ENCODE measurements around the gene KLF15.
"Not testable (repeated sequence)": the region's sequence is repeated elsewhere in the genome, so short reads cannot be mapped to it uniquely, and the experiment has no call there.

KLF15 gene

DNA sequence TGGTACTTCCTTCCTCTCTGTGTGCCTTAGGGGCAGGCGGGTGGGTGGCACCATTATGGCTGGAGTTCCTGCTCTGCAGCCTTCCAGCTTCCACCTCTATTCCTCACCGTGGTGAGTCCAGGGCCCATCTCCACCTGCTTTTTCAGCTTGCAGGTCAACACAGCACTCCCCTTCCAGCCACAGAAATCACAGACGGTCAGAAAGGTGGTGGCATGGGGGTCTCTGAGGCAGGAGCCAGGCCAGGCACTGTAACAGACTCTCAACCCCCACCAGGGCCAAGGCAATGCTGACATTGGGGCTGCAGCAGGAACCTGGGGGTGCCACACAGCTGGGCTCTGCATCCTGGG, 16.6 kb downstream of the KLF15 start:
- H3K36me3 Mint-ChIP-seq (ENCODE audit: low read depth) = no peaks in the 10 kb centered on the region
- H3K4me1 Mint-ChIP-seq (ENCODE audit: low read depth) = no peaks in the 10 kb centered on the region
- H3K27me3 Mint-ChIP-seq = peaks cover 5% of the 10 kb centered on the region
- H3K9me3 Mint-ChIP-seq = no peaks in the 10 kb centered on the region
- H3K27ac Mint-ChIP-seq = no peak overlapping the region
- no peak overlapping the region for H3K4me3 Mint-ChIP-seq

GRCh38 chr3:126340081-126340511, 17.1 kb downstream of the KLF15 start:
- Mint-ChIP-seq H3K36me3 (ENCODE audit: low read depth) (no peaks in the 10 kb centered on the region), H3K9me3 (no peaks in the 10 kb centered on the region), H3K4me3 (no peak overlapping the region), H3K27me3 (peaks cover 5% of the 10 kb centered on the region), H3K27ac (no peak overlapping the region), H3K4me1 (ENCODE audit: low read depth) (no peaks in the 10 kb centered on the region)

GRCh38 chr3:126339466-126339865, 17.7 kb downstream of the KLF15 start:
- no peaks in the 10 kb centered on the region for H3K4me1 Mint-ChIP-seq (ENCODE audit: low read depth)
- no peaks in the 10 kb centered on the region for H3K9me3 Mint-ChIP-seq
- no peak overlapping the region for H3K4me3 Mint-ChIP-seq
- H3K27ac Mint-ChIP-seq = no peak overlapping the region
- H3K36me3 Mint-ChIP-seq (ENCODE audit: low read depth) = no peaks in the 10 kb centered on the region
- peaks cover 5% of the 10 kb centered on the region for H3K27me3 Mint-ChIP-seq

GRCh38 chr3:126338790-126339288, 18.4 kb downstream of the KLF15 start:
- Mint-ChIP-seq H3K27ac (no peak overlapping the region), H3K27me3 (peaks cover 5% of the 10 kb centered on the region), H3K36me3 (ENCODE audit: low read depth) (no peaks in the 10 kb centered on the region), H3K4me1 (ENCODE audit: low read depth) (no peaks in the 10 kb centered on the region), H3K4me3 (no peak overlapping the region), H3K9me3 (no peaks in the 10 kb centered on the region)

DNA sequence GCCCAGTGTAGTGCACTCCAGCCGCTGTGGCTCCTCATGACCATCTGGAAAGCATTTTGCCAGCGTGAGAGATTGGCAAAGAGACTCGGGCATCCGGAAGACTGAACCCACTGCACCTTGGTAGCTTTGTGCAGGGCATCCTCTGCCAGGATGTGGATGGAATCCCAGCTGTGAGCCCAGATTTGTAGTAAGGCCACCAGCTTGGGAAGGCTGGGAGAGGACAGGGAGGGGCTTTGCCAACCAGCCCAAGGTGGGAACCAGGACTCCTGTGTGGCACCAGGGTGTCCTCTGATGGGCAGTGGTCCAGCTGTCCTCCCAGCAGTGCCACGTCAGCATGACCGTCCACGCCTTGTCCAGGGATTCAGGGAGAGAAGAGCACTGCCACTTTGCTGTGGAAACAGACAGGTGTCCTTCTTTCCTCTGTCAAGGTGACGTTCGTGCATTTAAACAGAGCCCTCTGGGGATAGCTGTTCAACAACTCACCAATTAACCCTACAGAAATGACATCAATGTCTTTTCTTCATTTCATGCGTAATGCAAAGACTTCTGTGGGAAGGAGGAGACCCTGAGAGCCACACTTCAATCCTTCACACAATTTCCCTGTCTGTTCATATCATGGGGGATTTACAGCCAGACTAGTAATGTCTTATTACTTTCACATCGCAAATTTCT, 19.1 kb downstream of the KLF15 start:
- Mint-ChIP-seq H3K36me3 (ENCODE audit: low read depth) (no peaks in the 10 kb centered on the region), H3K4me3 (no peak overlapping the region), H3K27ac (no peak overlapping the region), H3K27me3 (peaks cover 5% of the 10 kb centered on the region), H3K4me1 (ENCODE audit: low read depth) (no peaks in the 10 kb centered on the region), H3K9me3 (no peaks in the 10 kb centered on the region)

DNA sequence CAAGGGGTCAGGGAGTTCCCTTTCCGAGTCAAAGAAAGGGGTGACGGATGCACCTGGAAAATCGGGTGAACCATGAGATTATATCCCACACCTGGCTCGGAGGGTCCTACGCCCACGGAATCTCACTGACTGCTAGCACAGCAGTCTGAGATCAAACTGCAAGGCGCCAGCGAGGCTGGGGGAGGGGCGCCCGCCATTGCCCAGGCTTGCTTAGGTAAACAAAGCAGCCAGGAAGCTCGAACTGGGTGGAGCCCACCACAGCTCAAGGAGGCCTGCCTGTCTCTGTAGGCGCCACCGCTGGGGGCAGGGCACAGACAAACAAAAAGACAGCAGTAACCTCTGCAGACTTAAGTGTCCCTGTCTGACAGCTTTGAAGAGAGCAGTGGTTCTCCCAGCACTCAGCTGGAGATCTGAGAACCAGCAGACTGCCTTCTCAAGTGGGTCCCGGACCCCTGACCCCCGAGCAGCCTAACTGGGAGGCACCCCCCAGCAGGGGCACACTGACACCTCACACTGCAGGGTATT, 25.3 kb downstream of the KLF15 start:
- peaks cover 24% of the 10 kb centered on the region for H3K27me3 Mint-ChIP-seq
- not testable (repeated sequence) for H3K36me3 Mint-ChIP-seq (ENCODE audit: low read depth); H3K27ac Mint-ChIP-seq; H3K9me3 Mint-ChIP-seq; H3K4me3 Mint-ChIP-seq; H3K4me1 Mint-ChIP-seq (ENCODE audit: low read depth)

DNA sequence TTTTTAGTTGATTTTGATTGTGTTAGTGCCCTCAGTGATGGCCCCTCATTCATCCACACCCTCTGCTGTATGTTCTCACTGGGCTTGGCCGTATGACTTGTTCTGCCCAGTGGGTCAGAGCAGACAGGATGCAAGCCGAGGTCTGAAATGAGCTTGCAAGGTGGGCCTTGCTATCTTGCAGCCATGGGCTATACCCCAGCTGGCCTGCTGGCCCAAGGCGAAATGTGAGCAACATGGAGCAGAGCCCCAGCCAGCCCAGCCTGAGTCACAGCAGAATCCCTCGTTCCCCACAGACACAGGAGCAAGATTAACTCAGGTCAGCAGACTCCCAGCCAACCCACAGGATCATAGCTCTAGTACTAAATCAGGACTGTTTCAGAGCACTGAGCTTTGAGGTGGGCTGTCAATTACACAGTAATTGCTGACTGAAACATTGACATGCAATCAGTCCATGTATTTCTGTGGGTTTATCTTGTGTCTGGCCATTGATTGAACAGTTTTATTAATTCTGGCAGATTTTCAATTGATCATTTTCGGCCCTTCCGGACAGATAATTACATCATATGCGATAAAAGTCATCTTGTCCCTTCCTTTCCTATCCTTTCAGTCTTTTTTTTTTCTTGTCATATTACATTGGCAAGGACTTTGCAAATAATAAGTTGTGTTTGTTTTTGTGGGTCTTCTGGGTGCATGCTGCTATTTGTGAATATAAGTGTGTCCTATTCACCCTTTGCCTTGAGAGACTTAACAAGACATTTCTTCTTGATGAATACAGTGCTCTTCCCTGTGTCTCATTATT, 27.1 kb downstream of the KLF15 start:
- no peaks in the 10 kb centered on the region for H3K4me1 Mint-ChIP-seq (ENCODE audit: low read depth)
- H3K9me3 Mint-ChIP-seq = peaks cover 11% of the 10 kb centered on the region
- H3K4me3 Mint-ChIP-seq = no peak overlapping the region
- peaks cover 27% of the 10 kb centered on the region for H3K27me3 Mint-ChIP-seq
- no peak overlapping the region for H3K27ac Mint-ChIP-seq
- H3K36me3 Mint-ChIP-seq (ENCODE audit: low read depth) = no peaks in the 10 kb centered on the region

- no peaks in the 10 kb centered on the region for H3K36me3 Mint-ChIP-seq (ENCODE audit: low read depth)
Measured at GRCh38 chr3:126326629-126327028, 30.6 kb downstream of the KLF15 start.

DNA sequence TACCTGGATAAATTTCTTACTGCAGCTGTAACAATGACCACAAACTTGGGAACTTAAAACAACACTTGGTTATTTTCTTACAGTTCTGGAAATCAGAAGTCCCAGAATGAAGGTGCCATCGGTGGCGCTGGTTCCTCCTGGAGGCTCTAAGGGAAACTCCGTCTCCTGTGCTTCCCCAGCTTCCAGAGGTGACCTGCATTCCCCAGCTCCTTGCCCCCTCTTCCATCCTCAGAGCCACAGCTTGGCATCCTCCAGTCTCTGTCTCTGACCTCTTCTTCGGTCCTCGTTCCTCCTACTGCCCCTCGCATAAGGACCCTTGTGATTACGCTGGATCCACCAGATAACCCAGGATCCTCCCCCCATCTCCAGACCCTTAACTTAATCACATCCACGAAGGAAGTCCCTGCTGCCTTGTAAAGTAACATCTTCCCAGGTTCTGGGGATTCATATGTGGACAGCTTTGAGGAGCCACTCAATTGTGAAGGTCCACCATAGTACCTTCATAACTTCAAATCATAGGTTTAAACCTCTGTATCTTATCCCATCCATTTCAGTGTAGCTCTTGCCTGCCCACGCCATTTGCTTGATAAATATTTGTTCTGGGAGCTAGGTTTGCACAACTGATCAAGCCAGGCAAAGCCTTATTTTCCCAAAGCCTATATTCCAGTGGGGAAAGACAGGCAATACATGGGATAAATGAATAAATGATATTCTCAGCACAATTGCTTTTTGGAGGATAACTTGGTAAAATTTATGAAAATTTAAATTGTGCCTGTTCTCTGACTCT, 34.8 kb downstream of the KLF15 start:
- H3K4me1 Mint-ChIP-seq (ENCODE audit: low read depth) = no peaks in the 10 kb centered on the region
- H3K36me3 Mint-ChIP-seq (ENCODE audit: low read depth) = no peaks in the 10 kb centered on the region
- H3K27me3 Mint-ChIP-seq = peaks cover 7% of the 10 kb centered on the region
- no peak overlapping the region for H3K4me3 Mint-ChIP-seq
- peaks cover 3% of the 10 kb centered on the region for H3K9me3 Mint-ChIP-seq
- no peak overlapping the region for H3K27ac Mint-ChIP-seq

More at GRCh38 chr3:126326629-126327028, 30.6 kb downstream of the KLF15 start:
- peaks cover 30% of the 10 kb centered on the region for H3K27me3 Mint-ChIP-seq
- H3K4me3 Mint-ChIP-seq = no peak overlapping the region
- no peak overlapping the region for H3K27ac Mint-ChIP-seq
- H3K9me3 Mint-ChIP-seq = peaks cover 11% of the 10 kb centered on the region
- no peaks in the 10 kb centered on the region for H3K4me1 Mint-ChIP-seq (ENCODE audit: low read depth)

GRCh38 chr3:126321490-126321889, 35.7 kb downstream of the KLF15 start:
- Mint-ChIP-seq H3K27me3 (peaks cover 6% of the 10 kb centered on the region), H3K9me3 (peaks cover 3% of the 10 kb centered on the region)

GRCh38 chr3:126320517-126321293, 36.5 kb downstream of the KLF15 start:
- H3K27ac Mint-ChIP-seq = no peak overlapping the region
- H3K4me3 Mint-ChIP-seq = no peak overlapping the region

More at GRCh38 chr3:126321490-126321889, 35.7 kb downstream of the KLF15 start:
- H3K27ac Mint-ChIP-seq = no peak overlapping the region
- H3K4me1 Mint-ChIP-seq (ENCODE audit: low read depth) = no peaks in the 10 kb centered on the region
- H3K4me3 Mint-ChIP-seq = no peak overlapping the region
- H3K36me3 Mint-ChIP-seq (ENCODE audit: low read depth) = no peaks in the 10 kb centered on the region

DNA sequence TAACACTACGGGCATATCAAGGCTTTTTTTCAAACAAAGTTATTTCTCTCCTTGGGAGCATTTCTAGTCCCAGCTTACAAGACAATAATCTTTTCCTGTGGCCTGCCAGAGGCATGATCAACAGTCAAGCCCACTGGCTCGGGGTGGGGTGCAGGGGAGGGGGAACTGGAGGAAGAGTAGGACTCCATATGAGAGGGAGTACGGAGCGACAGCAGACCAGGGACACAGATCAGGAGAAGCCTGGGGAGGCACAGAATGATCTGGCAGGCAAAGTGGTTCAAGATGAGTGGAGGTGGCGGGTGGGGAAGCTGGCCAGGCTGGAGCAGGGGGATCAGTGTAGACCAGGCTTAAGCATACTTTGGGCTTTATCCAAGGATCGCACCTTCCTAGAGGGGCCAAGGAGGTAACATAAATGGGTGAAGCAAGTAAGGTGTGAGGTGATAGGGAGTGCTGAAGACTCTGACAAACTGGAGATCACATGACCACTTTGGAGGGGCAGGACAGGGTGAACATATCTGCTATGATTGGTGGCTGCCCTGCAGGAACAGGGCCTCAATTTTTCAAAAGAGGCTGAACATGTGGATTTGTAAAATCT, 37.4 kb downstream of the KLF15 start:
- Mint-ChIP-seq H3K27ac (no peak overlapping the region), H3K9me3 (no peaks in the 10 kb centered on the region), H3K4me3 (no peak overlapping the region), H3K36me3 (ENCODE audit: low read depth) (no peaks in the 10 kb centered on the region), H3K4me1 (ENCODE audit: low read depth) (no peaks in the 10 kb centered on the region), H3K27me3 (peaks cover 3% of the 10 kb centered on the region)

More at GRCh38 chr3:126320517-126321293, 36.5 kb downstream of the KLF15 start:
- Mint-ChIP-seq H3K27me3 (peaks cover 3% of the 10 kb centered on the region), H3K9me3 (no peaks in the 10 kb centered on the region), H3K4me1 (ENCODE audit: low read depth) (no peaks in the 10 kb centered on the region), H3K36me3 (ENCODE audit: low read depth) (no peaks in the 10 kb centered on the region)

GRCh38 chr3:126317029-126317996, 39.9 kb downstream of the KLF15 start:
- Mint-ChIP-seq H3K27me3 (peaks cover under 1% of the 10 kb centered on the region), H3K27ac (no peak overlapping the region), H3K4me1 (ENCODE audit: low read depth) (no peaks in the 10 kb centered on the region), H3K36me3 (ENCODE audit: low read depth) (no peaks in the 10 kb centered on the region), H3K4me3 (no peak overlapping the region), H3K9me3 (no peaks in the 10 kb centered on the region)
